HuH-7.5 (cell line): ENCODE data around the gene AFAP1L1.
A peak's percentile ranks its signal among the peaks of the same experiment; 100 is the strongest.

Experiments
- DNase-seq: peaks from one replicate; pipeline ENCODE4 v3.0.0; 2011; ENCODE audit warnings: low spot score

The AFAP1L1 gene

GRCh38 chr5:149314571-149315111, 43.0 kb downstream of the AFAP1L1 start:
- DNase-seq: no peak

- DNase-seq: no peak
These were observed 44.1 kb downstream of the AFAP1L1 start for GRCh38 chr5:149315753-149316152.

- DNase-seq: peak; percentile 43
These were observed 45.8 kb downstream of the AFAP1L1 start for GRCh38 chr5:149317281-149318048.

GRCh38 chr5:149319174-149319573, 47.5 kb downstream of the AFAP1L1 start:
- DNase-seq: no peak

DNA sequence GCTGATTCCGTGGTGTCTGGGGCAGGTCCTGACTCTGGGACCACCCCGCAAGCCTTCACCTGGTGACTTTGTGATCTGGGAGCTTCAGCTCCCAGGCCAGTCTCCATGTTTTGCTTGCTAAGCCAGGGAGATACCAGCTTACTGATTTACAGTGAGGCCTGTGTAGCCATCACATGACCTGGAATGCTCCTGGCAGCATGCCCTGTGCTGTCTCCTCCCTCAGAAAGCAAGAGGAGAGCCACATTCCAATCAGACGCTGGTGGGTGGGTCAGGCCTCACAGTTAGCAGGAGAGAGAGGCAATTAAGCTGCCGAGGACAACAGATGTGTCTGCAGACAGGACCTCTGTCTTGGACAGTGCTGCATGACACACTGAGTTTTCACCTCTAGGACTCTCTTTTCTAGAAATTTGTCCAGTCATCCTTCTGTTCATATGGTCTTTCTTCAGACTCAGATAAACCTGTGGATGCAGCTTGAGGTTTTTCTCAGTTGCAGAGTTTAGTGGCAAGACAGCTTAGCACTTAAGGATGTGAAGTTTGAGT, 49.2 kb downstream of the AFAP1L1 start:
- peak; percentile 60 for DNase-seq

DNA sequence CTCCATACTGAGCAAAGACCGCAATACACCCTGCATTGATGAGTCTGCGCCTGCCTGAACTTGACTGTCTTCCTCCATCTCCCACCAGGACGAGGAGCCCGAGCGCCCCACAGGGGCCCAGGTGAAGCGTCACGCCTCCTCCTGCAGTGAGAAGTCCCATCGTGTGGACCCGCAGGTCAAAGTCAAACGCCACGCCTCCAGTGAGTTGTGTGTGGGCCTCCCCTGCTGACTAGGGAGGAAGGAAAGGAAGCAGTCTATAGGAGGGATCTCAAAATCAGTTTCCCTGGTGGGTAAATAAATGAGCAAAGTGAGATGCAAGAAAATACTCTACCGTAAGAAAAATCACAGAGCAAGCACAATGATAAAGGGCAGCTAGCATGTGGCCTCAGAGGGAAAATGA, 50.9 kb downstream of the AFAP1L1 start:
- peak; percentile 45 for DNase-seq

DNA sequence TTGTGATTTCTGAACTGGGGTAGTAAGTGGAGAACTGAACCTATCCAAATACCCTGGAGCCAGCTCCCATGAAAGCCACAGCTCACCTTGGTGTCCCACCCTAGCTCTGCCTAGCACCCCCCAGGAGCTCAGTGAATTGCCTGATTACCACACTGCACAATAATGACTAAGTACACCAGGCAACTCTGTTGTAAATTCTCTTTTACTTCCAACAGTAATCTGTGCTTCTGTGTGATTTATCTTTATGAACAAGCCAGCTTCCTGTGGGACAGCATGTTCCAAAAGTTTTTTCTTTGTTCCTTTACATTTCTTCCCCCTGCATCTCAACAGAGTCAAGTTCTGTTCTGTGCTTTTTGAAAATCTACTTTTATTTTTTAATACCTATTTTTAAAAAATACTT, 51.6 kb downstream of the AFAP1L1 start:
- DNase-seq: no peak

GRCh38 chr5:149323621-149324205, 52.1 kb downstream of the AFAP1L1 start:
- DNase-seq: no peak

DNA sequence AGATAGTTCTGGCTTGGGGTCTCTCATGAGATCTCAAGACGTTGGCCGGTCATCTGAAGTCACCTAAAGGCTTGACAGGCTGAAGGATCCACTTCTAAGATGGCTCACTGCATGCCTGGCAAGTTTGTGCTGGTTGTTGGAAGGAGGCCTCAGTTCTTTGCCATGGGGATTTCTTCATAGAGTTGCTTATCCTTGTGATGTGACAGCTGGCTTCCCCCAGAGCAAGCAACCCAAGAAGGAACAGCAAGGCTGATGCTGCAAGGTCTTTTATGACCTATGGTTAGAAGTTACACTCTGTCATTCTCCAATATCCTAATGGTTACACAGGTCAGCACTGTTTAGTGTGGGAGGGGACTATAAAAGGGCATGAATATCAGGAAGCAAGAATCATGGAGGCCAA, 53.0 kb downstream of the AFAP1L1 start:
- no peak for DNase-seq

DNA sequence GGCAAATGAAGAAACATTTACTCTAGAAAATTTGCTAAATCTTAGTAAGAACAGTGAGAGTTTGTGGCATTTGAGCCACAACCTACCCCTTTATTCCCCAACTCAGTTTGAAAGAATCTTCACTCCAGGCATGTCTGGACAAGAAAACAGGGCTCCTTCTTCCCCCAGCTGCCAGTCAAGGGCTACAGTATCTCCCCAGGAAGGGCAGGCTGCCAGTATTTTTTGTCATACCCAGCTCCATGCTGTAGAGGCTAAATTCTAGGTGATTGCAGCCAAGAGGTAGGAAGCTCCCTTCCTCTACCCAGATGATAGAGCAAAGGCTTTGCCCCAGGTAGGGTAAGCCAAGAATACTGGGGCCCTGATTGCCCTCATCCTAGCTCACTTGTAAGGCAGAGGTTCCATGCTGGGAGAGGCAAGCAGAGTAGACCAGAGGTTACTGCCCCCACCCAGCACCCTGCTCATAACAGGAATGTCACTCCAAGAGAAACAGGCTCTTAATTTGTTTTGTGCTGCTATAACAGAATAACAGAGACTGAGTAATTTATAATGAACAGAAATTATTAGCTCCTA, 53.6 kb downstream of the AFAP1L1 start:
- no peak for DNase-seq

DNA sequence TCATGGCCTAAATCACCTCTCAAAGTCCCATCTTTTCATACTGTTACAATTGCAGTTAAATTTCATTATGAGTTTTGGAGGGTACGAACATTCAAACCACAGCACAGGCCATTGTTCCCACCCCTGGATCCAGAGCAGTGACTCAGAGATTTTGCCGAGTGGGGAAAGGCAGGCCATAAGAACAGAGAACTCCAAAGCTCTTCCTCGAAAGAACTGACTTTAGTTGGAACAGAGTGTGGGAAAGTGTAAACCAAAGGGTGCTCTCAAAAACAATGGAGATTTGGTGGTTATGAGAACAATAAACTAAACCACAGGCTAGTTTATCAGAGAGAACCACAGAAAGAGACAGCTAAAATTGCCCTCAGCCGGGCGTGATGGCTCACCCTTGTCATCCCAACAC, 54.2 kb downstream of the AFAP1L1 start:
- DNase-seq: no peak

DNA sequence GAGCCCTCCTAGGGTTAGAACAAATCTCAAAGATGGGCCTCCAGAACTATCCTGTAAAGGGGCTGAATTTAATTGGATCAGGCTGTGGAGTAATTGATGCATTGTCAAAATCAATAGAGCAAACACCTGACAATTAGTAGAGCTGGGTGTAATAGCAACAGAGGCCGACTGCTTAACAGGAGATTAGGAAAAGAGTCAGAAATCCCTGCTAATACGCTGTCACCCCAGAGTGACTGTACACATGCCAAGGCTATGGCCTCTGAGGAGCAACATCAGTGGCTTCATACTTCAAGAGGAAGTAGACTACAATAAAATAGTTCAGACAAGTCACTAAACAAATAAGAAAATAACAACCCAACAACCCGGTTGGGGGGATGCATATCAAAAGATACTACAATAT, 55.0 kb downstream of the AFAP1L1 start:
- no peak for DNase-seq

DNA sequence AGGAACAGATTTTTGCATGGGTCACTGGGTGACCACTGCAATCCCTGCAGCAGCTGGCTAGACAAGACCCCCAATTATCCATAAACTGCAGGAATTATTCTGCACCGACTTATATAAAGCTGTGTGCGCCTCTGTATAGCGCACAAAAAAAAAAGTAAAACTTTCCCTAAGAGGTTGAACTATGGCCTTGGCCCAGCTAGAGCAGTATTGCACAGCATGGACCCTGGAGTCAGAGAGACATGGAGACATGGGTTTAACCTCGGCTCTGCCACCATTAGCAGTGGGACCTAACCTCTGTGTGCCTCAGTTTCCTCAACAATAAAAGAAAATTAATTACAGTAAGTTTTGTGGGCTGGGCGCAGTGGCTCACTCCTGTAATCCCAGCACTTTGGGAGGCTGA, 56.5 kb downstream of the AFAP1L1 start:
- DNase-seq: no peak

DNA sequence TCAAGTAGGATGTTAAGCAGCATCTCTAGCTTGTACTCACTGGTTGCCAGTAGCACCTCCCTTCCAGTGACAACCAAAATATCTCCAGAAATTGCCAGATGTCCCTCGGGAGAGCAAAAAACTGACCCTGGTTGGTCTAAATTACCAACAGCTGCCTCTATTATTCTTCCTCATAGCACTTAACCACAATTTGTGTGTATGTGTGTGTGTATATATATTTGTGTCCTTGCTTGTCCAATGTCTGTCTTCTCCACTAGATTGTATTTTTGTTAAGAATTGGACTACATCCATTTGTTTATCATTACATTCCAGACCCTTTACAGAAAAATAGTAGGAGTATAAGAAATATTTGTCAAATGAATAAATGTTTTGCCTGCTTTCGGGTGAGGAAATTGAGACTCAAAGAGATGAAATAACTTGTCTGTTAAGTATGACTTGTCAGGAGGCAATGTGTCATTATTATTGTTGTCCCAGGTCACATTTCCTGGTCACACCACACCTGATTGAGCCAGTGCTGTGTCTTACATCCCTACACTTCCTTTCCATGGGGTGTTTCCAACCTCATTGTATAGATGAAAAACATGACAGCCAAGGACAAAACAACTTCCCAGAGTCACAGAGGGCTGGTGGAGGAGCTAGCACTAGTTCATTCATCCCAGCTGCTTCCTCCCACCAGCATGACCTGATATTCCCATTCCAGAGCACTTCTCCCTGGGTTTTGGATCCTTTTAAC, 62.2 kb downstream of the AFAP1L1 start:
- no peak for DNase-seq

DNA sequence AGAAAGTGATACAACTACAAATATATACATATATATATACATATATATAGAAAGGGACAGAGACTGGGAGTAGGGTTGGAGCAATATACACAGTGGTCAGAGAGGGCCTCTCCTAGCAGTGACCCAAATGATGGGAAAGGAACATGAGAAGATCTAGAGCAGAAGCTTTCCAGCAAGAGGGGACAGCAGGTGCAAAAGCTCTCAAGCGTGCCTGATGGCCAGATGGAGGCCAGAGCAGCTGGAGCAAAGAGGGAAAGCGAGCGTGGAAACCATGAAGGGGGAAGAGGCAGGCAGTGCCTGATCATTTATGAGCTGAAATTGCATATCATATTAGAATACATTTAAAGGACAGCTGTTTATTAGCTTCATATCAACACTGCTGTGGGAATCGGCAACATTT, 66.1 kb downstream of the AFAP1L1 start:
- no peak for DNase-seq

DNA sequence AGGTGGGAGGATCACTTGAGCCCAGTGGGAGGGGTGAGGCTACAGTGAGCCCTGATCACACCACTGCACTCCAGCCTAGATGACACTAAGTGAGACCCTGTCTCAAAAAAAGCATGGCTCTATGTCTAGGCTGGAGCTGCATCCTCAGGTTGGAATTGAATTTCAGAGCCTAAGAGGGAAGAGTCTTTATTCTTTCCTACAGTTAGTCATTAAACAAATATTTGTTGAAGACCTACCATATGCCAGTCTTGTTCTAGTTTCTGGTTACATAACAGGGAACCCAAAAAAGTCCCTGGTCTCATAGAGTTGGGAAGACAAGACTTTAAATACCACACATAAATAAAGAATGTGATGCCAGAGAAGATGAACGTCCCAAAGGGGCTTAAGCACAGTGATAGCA, 66.7 kb downstream of the AFAP1L1 start:
- no peak for DNase-seq

GRCh38 chr5:149340920-149341319, 69.3 kb downstream of the AFAP1L1 start:
- no peak for DNase-seq

DNA sequence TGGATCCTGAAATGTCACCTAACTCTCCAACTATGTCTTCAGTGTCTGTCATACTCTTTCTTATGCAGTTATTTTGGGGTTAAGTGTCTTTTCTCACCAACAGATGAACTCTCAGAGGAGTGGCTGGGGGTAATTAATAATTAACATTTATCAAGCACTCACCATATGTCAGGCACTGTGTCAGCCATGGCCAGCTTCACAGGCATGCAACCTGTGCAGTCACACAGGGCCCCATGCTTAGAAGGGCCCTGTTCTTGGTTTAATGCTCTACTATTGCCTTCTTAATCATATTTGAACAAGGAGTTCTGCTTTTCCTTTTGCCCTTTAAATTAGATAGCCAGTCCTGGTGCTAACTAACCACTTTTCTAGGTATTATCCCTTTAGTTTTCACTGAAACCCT, 70.2 kb downstream of the AFAP1L1 start:
- no peak for DNase-seq

DNA sequence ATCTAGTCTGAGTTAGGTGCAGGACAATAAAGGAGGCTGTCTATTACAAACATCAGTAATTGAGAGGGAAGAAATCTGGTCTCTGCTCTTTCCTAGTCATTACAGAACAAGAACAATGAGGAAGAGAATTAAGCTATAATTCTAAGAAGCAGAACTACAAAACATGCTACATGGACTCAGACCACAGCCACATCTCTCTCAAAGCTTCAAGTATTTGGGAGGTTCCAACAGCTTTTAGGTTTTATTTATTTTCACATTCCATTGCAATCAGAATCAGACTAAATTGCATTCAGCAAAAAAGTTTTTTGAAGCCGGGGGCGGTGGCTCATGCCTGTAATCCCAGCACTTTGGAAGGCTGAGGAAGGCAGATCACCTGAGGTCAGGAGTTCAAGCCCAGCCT, 72.5 kb downstream of the AFAP1L1 start:
- no peak for DNase-seq

DNA sequence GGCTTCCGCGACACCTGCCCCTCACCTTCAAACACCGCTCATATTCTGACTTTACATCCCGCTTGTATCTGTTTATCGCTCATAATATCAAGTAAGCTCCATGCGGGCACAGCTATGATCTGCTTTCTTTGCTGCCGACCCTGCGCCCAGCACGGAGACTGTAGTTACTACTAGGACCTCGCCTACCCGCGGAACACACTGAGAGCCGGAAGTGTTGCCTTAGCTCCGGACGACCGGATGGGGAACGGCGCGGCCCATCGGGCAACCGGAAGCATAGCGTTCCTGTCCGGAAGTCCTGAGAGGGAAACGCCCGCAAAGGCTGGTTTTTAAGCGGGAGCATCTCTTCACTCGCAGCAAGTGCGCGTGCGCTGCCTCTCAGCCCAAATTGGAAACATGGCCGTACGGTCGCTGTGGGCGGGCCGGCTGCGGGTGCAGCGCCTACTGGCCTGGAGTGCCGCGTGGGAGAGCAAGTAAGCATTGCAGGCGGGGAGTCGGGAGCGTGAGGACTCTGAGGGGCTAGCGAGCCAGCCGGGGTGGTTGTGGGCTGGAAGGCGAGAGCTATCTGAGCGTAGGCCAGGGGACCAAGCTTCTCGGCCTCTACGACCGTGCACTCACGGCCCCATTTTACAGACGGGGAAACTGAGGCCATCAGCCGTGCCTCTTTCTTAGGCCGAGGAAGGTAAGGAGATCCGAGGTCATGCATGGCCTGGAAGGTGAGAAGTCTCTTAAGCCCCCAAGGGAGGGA, 73.7 kb downstream of the AFAP1L1 start, which contains the start of gene GRPEL2:
Gene GRPEL2 (plus strand): TSS at position 353 of the 745 bp plus-strand sequence. CDS start 41 bp downstream, at position 394.
- DNase-seq: peak; percentile 83

- no peak for DNase-seq
These were observed 74.2 kb downstream of the AFAP1L1 start for GRCh38 chr5:149345892-149346222.

DNA sequence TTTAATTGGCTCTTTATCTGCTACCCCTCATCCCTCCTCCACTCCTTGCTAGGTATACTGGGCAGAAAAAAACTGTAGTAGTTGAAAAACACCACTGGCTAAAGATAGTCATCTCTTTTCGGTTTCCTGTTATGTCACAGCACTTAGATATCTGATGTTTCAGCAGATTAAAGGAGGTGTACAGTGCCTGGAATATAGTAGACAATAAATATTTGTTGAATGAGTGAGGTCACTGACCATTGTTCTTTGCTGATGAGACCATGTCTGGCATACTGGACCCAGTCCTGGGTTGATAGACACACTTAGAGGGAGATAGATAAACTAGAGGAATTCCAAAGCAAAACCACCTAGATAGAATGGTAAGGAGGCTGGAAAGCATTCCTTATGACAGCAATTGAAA, 76.9 kb downstream of the AFAP1L1 start:
- DNase-seq: no peak
